Thymus (tissue), 14 donors: ENCODE data around the gene PPP1R36. TPM values are rescaled to one million over a fixed set of nuclear protein-coding genes. Genes with fewer than 3 reads are reported as not detected.

Experiments used
- DNase-seq, 9 donors: peaks; one replicate each; pipeline ENCODE4 v3.0.0-alpha.2; 2013; ENCODE audit warnings: low spot score in 9 of 9, low read depth in 6 of 9, missing footprints in 1 of 9
- H3K27ac ChIP-seq, 2 donors: one replicate each; pipeline ENCODE4 v1.5.1; 2013; ENCODE audit warnings: control low read depth in 1 of 2, low read depth in 1 of 2, low read length in 1 of 2, mild to moderate bottlenecking in 1 of 2, moderate library complexity in 1 of 2
- H3K27me3 ChIP-seq, 2 donors: one replicate each; pipeline ENCODE4 v1.5.1; 2013; ENCODE audit warnings: low read length in 1 of 2; ENCODE audit not compliant: control insufficient read depth in 2 of 2, insufficient read depth in 1 of 2
- H3K36me3 ChIP-seq, 2 donors: one replicate each; pipeline ENCODE4 v1.5.1; 2013; ENCODE audit warnings: low read length in 1 of 2, mild to moderate bottlenecking in 1 of 2, moderate library complexity in 1 of 2; ENCODE audit not compliant: control insufficient read depth in 2 of 2, insufficient read depth in 2 of 2
- H3K4me1 ChIP-seq, 2 donors: one replicate each; pipeline ENCODE4 v1.5.1; 2013; ENCODE audit warnings: low read length in 2 of 2; ENCODE audit not compliant: control insufficient read depth in 2 of 2, insufficient read depth in 2 of 2
- H3K4me3 ChIP-seq, 2 donors: one replicate each; pipeline ENCODE4 v1.5.1; 2013; ENCODE audit warnings: low read length in 2 of 2, control low read depth in 1 of 2, mild to moderate bottlenecking in 1 of 2
- H3K9me3 ChIP-seq, 2 donors: one replicate each; pipeline ENCODE4 v1.5.1; 2013; ENCODE audit warnings: low read length in 1 of 2, mild to moderate bottlenecking in 1 of 2; ENCODE audit not compliant: control insufficient read depth in 2 of 2, insufficient read depth in 1 of 2
- WGBS: extraction: QIAGEN DNeasy Blood & Tissue Kit; methylation state at CpG from one replicate; pipeline ENCODE4 v1.1.7; 2013; 5-methylcytosine and 5-hydroxymethylcytosine counted together
- long read RNA-seq, 10 donors: transcript quantifications; one replicate each; lab custom pipeline, GENCODE V29; 2026
- polyA plus RNA-seq: library from polyadenylated mRNA; stranded (reverse); fragments of 200-250 nt; gene quantifications from one replicate; pipeline ENCODE4 v1.2.3, GENCODE V29; 2013
- total RNA-seq: library from RNA; stranded (reverse); fragments of 120-200 nt; gene quantifications from one replicate; pipeline ENCODE4 v1.2.4, GENCODE V29; 2013
- donor health status: healthy.

Gene PPP1R36, protein sequence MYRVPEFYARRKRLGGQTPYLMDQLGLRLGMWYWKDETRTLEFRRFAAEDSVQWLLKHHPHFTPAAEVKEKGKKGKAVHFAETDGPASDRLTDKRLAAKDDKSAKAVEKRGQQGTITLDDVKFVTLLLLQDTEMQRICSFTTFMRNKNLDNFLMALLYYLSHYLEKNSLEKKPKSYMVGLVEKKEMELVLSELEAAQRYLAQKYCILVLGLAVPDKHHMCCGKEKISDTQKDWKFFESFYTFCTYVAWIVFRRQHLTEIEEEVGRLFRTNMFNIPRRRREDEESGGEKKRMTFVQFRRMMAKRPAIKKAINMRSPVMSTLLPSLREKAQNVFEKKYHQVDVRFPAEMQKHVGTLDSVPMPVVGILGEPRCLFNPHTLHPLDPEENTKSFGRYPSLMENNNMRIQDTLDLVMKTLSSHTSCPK
- 0.61 TPM for total RNA-seq
- 0.80 TPM for polyA plus RNA-seq
- long read RNA-seq, donor 1, result 0 reads
- long read RNA-seq, donor 2, result 0 reads
- long read RNA-seq, donor 3, result 0 reads
- long read RNA-seq, donor 4, result 0 reads
- long read RNA-seq, donor 5, result 0 reads
- long read RNA-seq, donor 6, result 0 reads
- long read RNA-seq, donor 7, result 0 reads
- long read RNA-seq, donor 8, result 0 reads
- long read RNA-seq, donor 9, result 0 reads
- long read RNA-seq, donor 10, result 0 reads

- Histone ChIP-seq H3K27me3 (peaks cover 21 to 50% of the 10 kb centered on the region in 2 donors), H3K4me3 (peak within 1 kb of the TSS in 1 of 2 donors; percentile 54), H3K27ac (no peak within 1 kb of the TSS), H3K36me3 (no peaks in the 10 kb centered on the region), H3K9me3 (no peaks in the 10 kb centered on the region), H3K4me1 (peaks cover 7 to 8% of the 10 kb centered on the region in 2 donors)
- WGBS, result 4% methylated on average over 54 of the region's 54 CpGs
- DNase-seq, result peak in 2 of 9 donors; percentile 43 to 56
These were observed at the start of gene PPP1R36 for GRCh38 chr14:64549791-64550620. Gene PPP1R36, plus strand, starts transcription at chr14:64549961. Its CDS starts 37 bp downstream, at chr14:64549998.

GRCh38 chr14:64500088-64500487 is 49.7 kb upstream of the PPP1R36 start:
- Histone ChIP-seq H3K9me3 (no peaks in the 10 kb centered on the region), H3K4me3 (no peak overlapping the region), H3K27me3 (no peaks in the 10 kb centered on the region), H3K4me1 (peaks cover 16 to 29% of the 10 kb centered on the region in 2 donors), H3K27ac (peak overlapping the region in 1 of 2 donors; percentile 99), H3K36me3 (peaks cover 3 to 19% of the 10 kb centered on the region in 2 donors)
- 99% methylated on average over 1 of the region's 1 CpG for WGBS
- DNase-seq, result no peak

- peak in 7 of 9 donors; percentile 28 to 80 (median 50) for DNase-seq
- 22% methylated on average over 8 of the region's 8 CpGs for WGBS
- no peaks in the 10 kb centered on the region for H3K9me3 ChIP-seq
- H3K4me3 ChIP-seq, result peak overlapping the region; percentile 76 to 91
- peaks cover 0 to 8% of the 10 kb centered on the region in 2 donors for H3K36me3 ChIP-seq
- peak overlapping the region; percentile 99 for H3K27ac ChIP-seq
- H3K27me3 ChIP-seq, result no peaks in the 10 kb centered on the region
- H3K4me1 ChIP-seq, result peaks cover 16 to 38% of the 10 kb centered on the region in 2 donors
These were observed 48.2 kb upstream of the PPP1R36 start for GRCh38 chr14:64501411-64502171.

- peak in 2 of 9 donors; percentile 22 to 35 for DNase-seq
- peak overlapping the region; percentile 99 for H3K27ac ChIP-seq
- H3K27me3 ChIP-seq, result no peaks in the 10 kb centered on the region
- H3K4me3 ChIP-seq, result peak overlapping the region; percentile 76 to 91
- 42% methylated on average over 6 of the region's 6 CpGs for WGBS
- peaks cover 0 to 8% of the 10 kb centered on the region in 2 donors for H3K36me3 ChIP-seq
- H3K4me1 ChIP-seq, result peaks cover 16 to 45% of the 10 kb centered on the region in 2 donors
- H3K9me3 ChIP-seq, result no peaks in the 10 kb centered on the region
These were observed 47.3 kb upstream of the PPP1R36 start for GRCh38 chr14:64502456-64502855.

DNA sequence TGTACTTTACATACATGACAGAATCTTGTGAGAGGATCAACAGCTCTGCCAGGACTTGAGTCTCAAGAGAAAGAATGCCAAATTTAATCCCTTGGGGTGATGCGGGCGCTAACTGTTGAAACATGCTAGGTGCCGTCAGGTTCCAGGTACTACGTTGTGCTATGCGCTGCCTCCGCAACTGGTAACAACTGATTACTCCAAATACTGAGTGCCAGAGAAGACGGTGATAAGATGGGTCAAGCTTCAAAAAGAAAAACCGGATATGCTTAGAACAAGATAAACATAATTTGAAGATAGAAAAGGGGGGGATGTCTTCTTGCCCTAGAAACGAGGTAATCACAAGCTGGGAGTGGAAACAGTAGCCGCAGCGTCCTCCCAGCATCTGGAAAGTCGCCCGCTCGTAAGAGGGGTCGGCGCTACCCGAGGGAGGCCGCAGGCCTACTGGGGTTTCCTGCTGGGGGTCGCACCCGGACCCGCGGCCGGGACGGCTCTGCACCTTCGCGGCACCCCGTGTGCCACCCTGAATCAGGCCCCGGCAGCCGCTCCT is 46.8 kb upstream of the PPP1R36 start:
- H3K27ac ChIP-seq, result peak overlapping the region; percentile 99
- H3K4me1 ChIP-seq, result peaks cover 16 to 49% of the 10 kb centered on the region in 2 donors
- peaks cover 0 to 4% of the 10 kb centered on the region in 2 donors for H3K36me3 ChIP-seq
- H3K27me3 ChIP-seq, result no peaks in the 10 kb centered on the region
- no peaks in the 10 kb centered on the region for H3K9me3 ChIP-seq
- WGBS, result under 1% methylated on average over 29 of the region's 29 CpGs
- DNase-seq, result peak in 4 of 9 donors; percentile 33 to 66 (median 46)
- peak overlapping the region; percentile 76 to 91 for H3K4me3 ChIP-seq

DNA sequence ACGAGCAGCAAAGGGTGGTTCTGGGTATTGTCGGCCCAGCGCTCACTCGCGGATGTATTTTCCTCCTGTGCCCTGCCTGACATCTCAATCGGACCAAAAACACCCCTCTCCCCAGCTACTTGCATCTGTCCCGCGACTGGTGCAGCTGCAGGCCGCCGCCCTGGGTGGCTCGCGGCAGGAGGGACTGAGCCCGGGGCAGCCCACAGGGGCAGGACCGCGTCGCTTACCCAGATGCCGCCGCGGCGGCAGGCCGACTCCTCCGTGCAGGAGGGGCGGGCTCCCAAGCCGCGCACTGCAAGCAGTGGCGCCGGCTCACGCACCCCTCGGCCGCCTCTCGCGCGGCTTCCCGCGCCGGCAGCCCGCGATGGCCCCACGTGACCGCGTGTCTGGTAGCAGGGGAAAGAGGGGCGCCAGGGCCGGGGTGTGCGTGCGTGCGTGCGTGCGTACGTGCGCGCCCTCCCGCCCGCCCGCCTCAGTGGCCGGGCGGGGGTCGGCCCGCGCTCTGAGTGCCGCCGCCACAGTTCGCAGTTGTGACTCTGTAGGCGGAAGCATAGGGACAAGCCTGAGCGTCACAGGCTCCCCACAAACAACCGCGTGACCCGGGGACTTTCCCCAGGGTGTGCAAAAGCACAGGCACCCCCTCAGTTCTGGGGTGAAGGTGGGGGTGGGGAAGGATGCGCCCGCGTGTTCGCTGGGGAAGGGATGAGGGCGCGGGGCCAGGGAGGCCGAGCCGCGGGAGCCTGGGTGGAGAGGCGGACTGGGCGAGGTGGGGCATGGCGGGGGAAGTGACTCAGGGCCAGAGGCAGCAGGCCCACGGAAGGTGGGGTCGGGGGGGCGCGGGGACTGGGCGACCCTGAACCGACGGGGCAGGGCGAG is 46.1 kb upstream of the PPP1R36 start, which contains the start of gene ZBTB25:
Gene ZBTB25, minus strand, starts transcription at position 405 of the 876 bp plus-strand sequence. CDS start 13,305 bp downstream, outside the sequence.
- WGBS, result under 1% methylated on average over 87 of the region's 87 CpGs
- Histone ChIP-seq H3K9me3 (no peaks in the 10 kb centered on the region), H3K4me3 (peak within 1 kb of the TSS; percentile 90 to 91), H3K27ac (peak within 1 kb of the TSS; percentile 99), H3K4me1 (peaks cover 16 to 52% of the 10 kb centered on the region in 2 donors), H3K36me3 (no peaks in the 10 kb centered on the region), H3K27me3 (no peaks in the 10 kb centered on the region)
- peak in 8 of 9 donors; percentile 79 to 96 (median 88) for DNase-seq

DNA sequence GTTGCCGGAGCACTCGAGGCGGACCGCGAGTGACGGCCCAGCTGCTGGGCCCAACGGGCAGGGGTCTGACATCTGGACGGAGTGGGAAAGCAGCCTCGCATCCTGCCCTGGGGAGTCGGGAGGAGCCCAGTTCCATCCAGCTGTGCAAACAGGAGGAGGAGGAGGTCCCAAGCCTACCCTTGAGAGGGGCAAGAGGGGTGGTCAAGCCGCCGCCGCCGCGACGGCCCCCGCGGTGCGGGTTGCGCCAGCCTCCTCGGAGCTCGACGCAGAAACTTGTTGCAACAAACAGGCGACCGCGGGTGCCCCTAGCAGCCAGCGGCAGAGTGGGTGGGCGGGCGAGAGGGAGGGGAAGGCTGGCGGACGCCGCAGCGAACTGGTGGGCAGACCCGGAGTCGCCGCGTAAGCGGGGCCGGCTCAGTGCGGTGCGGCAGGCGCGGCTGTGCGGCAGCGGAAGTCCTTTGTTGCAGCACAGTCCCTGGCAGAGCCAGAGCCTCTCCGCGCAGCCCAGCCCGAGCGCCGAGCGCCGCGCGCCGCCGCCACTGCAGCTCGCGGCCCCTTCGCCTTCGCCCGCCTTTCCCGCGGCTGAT is 45.4 kb upstream of the PPP1R36 start, which contains the start of gene ZBTB1:
Gene ZBTB1, plus strand, starts transcription at position 461 of the 587 bp plus-strand sequence. CDS start 16,735 bp downstream, outside the sequence.
- WGBS, result under 1% methylated on average over 63 of the region's 63 CpGs

More for the DNA sequence above, 45.4 kb upstream of the PPP1R36 start, which contains the start of gene ZBTB1:
- peak within 1 kb of the TSS; percentile 90 to 91 for H3K4me3 ChIP-seq
- H3K9me3 ChIP-seq, result no peaks in the 10 kb centered on the region
- peak in 8 of 9 donors; percentile 55 to 84 (median 65) for DNase-seq
- no peaks in the 10 kb centered on the region for H3K27me3 ChIP-seq
- peak within 1 kb of the TSS; percentile 99 for H3K27ac ChIP-seq
- peaks cover 13 to 56% of the 10 kb centered on the region in 2 donors for H3K4me1 ChIP-seq
- H3K36me3 ChIP-seq, result no peaks in the 10 kb centered on the region
